AG08395 (cell line): ENCODE results near the gene NRF1.
"Not testable (repeated sequence)": the region's sequence is repeated elsewhere in the genome, so short reads cannot be mapped to it uniquely, and the experiment has no call there.

Experiments used
- DNase-seq: peaks from one replicate; pipeline ENCODE4 v3.0.0; 2012; ENCODE audit warnings: mixed read lengths, low spot score

The NRF1 gene

GRCh38 chr7:129649128-129649690 lies 37.7 kb downstream of the NRF1 start:
- no peak for DNase-seq

GRCh38 chr7:129650056-129650758 lies 38.7 kb downstream of the NRF1 start:
- DNase-seq: no peak

- no peak for DNase-seq
Observed at GRCh38 chr7:129652914-129653313, 41.4 kb downstream of the NRF1 start.

- no peak for DNase-seq
Observed at GRCh38 chr7:129655811-129656210, 44.3 kb downstream of the NRF1 start.

GRCh38 chr7:129657363-129657762 lies 45.8 kb downstream of the NRF1 start:
- DNase-seq: no peak

- not testable (repeated sequence) for DNase-seq
Observed at GRCh38 chr7:129659907-129660306, 48.4 kb downstream of the NRF1 start.

- no peak for DNase-seq
Observed at GRCh38 chr7:129661645-129662182, 50.2 kb downstream of the NRF1 start.

- not testable (repeated sequence) for DNase-seq
Observed at GRCh38 chr7:129663240-129663639, 51.7 kb downstream of the NRF1 start.

GRCh38 chr7:129664029-129665012 lies 52.8 kb downstream of the NRF1 start:
- peak; percentile 68 for DNase-seq

- peak; percentile 86 for DNase-seq
Observed at GRCh38 chr7:129665013-129665401, 53.5 kb downstream of the NRF1 start.

GRCh38 chr7:129667116-129667515 lies 55.6 kb downstream of the NRF1 start:
- no peak for DNase-seq

- DNase-seq: no peak
Observed at GRCh38 chr7:129667551-129667950, 56.0 kb downstream of the NRF1 start.

GRCh38 chr7:129669901-129670300 lies 58.4 kb downstream of the NRF1 start:
- DNase-seq: no peak

GRCh38 chr7:129670656-129671055 lies 59.1 kb downstream of the NRF1 start:
- DNase-seq: no peak

GRCh38 chr7:129671266-129671665 lies 59.7 kb downstream of the NRF1 start:
- no peak for DNase-seq

- DNase-seq: not testable (repeated sequence)
Observed at GRCh38 chr7:129674475-129674874, 63.0 kb downstream of the NRF1 start.

GRCh38 chr7:129675521-129675920 lies 64.0 kb downstream of the NRF1 start:
- DNase-seq: no peak

- DNase-seq: no peak
Observed at GRCh38 chr7:129676017-129676897, 64.7 kb downstream of the NRF1 start.

GRCh38 chr7:129677796-129678195 lies 66.3 kb downstream of the NRF1 start:
- no peak for DNase-seq

- no peak for DNase-seq
Observed at GRCh38 chr7:129678606-129679005, 67.1 kb downstream of the NRF1 start.

GRCh38 chr7:129680400-129680799 lies 68.9 kb downstream of the NRF1 start:
- no peak for DNase-seq
